ENCODE measurements around the gene SCYL1.

SCYL1 gene

GRCh38 chr11:65572356-65573051, 47.6 kb downstream of the SCYL1 start, which contains the start of gene FAM89B:
TSS of gene FAM89B (plus strand) at chr11:65572538. CDS start at chr11:65572670, 132 bp downstream.
- peak; percentile 93 for DNase-seq

- no peak for DNase-seq
These were observed 48.7 kb downstream of the SCYL1 start for GRCh38 chr11:65573391-65574079.

- peak; percentile 98 for DNase-seq
These were observed 49.4 kb downstream of the SCYL1 start for GRCh38 chr11:65574109-65574810.

- DNase-seq = no peak
These were observed 50.1 kb downstream of the SCYL1 start for GRCh38 chr11:65574811-65575567.

- DNase-seq = no peak
These were observed 50.8 kb downstream of the SCYL1 start, which contains the start of gene EHBP1L1 for GRCh38 chr11:65575568-65576231. TSS of gene EHBP1L1 (plus strand) at chr11:65576053. CDS start at chr11:65576303, 250 bp downstream.

GRCh38 chr11:65576232-65576866, 51.5 kb downstream of the SCYL1 start:
- DNase-seq = no peak

- no peak for DNase-seq
These were observed 52.2 kb downstream of the SCYL1 start for GRCh38 chr11:65576867-65577755.

- no peak for DNase-seq
These were observed 52.9 kb downstream of the SCYL1 start for GRCh38 chr11:65577756-65578109.

- DNase-seq = no peak
These were observed 53.3 kb downstream of the SCYL1 start for GRCh38 chr11:65578134-65578533.

- no peak for DNase-seq
These were observed 53.8 kb downstream of the SCYL1 start for GRCh38 chr11:65578667-65579066.

- DNase-seq = no peak
These were observed 54.4 kb downstream of the SCYL1 start for GRCh38 chr11:65579291-65579690.

- DNase-seq = no peak
These were observed 55.3 kb downstream of the SCYL1 start for GRCh38 chr11:65580031-65580692.

GRCh38 chr11:65580756-65581155, 55.9 kb downstream of the SCYL1 start:
- no peak for DNase-seq

- DNase-seq = no peak
These were observed 57.0 kb downstream of the SCYL1 start for GRCh38 chr11:65581928-65582327.

- DNase-seq = no peak
These were observed 58.7 kb downstream of the SCYL1 start for GRCh38 chr11:65583589-65583988.

- no peak for DNase-seq
These were observed 59.2 kb downstream of the SCYL1 start for GRCh38 chr11:65584106-65584505.

GRCh38 chr11:65584723-65585171, 59.9 kb downstream of the SCYL1 start:
- DNase-seq = no peak

GRCh38 chr11:65585396-65586246, 60.7 kb downstream of the SCYL1 start:
- no peak for DNase-seq

GRCh38 chr11:65586247-65586630, 61.4 kb downstream of the SCYL1 start:
- DNase-seq = no peak
